GM23338 (cell line): ENCODE measurements around the gene ACSM6. TPM values are rescaled to one million over a fixed set of nuclear protein-coding genes. Genes with fewer than 3 reads are reported as not detected.

Experiments used
- ATAC-seq: fragments of 200-7000 bp; cut with Tn5 transposase; 3 replicates; pipeline ENCODE4 v1.9.1; 2020
- DNase-seq: peaks from one replicate; pipeline ENCODE4 v3.0.0-alpha.2; 2015; ENCODE audit warnings: low spot score
- H2AFZ ChIP-seq: fragments of 200-600 bp; sonication (generic); 2 replicates; pipeline ENCODE4 v1.8.0; 2016; ENCODE audit warnings: antibody characterized with exemption, mild to moderate bottlenecking, moderate library complexity
- H3F3A ChIP-seq: fragments of 200-600 bp; sonication (generic); replicated peaks from 2 replicates; pipeline ENCODE4 v1.8.0; 2017; ENCODE audit warnings: antibody characterized with exemption, mixed run types, low read depth
- H3K27ac ChIP-seq: fragments of 200-600 bp; sonication (generic); 2 replicates; pipeline ENCODE4 v1.6.1; 2016; ENCODE audit warnings: low read depth
- H3K27me3 ChIP-seq: fragments of 200-600 bp; sonication (generic); 2 replicates; pipeline ENCODE4 v1.8.0; 2016; ENCODE audit warnings: mild to moderate bottlenecking, mixed run types, moderate library complexity; ENCODE audit not compliant: insufficient read depth
- H3K36me3 ChIP-seq: fragments of 200-600 bp; sonication (generic); 2 replicates; pipeline ENCODE4 v1.8.0; 2016; ENCODE audit warnings: mild to moderate bottlenecking; ENCODE audit not compliant: insufficient read depth
- H3K4me1 ChIP-seq: fragments of 200-600 bp; sonication (generic); 2 replicates; pipeline ENCODE4 v1.8.0; 2016; ENCODE audit warnings: mild to moderate bottlenecking, moderate library complexity; ENCODE audit not compliant: insufficient read depth
- H3K4me2 ChIP-seq: fragments of 200-600 bp; sonication (generic); 2 replicates; pipeline ENCODE4 v1.7.1; 2017; ENCODE audit warnings: mixed run types
- H3K4me3 ChIP-seq: fragments of 200-600 bp; sonication (generic); 2 replicates; pipeline ENCODE4 v1.6.1; 2016; ENCODE audit warnings: mixed run types
- H3K79me2 ChIP-seq: fragments of 200-600 bp; sonication (generic); replicated peaks from 2 replicates; pipeline ENCODE4 v1.8.0; 2017; ENCODE audit warnings: mild to moderate bottlenecking; ENCODE audit not compliant: insufficient read depth
- H3K9me2 ChIP-seq: fragments of 200-600 bp; sonication (generic); 2 replicates; pipeline ENCODE4 v1.8.0; 2017; ENCODE audit not compliant: insufficient read depth
- H4K20me1 ChIP-seq: fragments of 200-600 bp; sonication (generic); replicated peaks from 2 replicates; pipeline ENCODE4 v1.8.0; 2017; ENCODE audit warnings: mild to moderate bottlenecking; ENCODE audit not compliant: insufficient read depth
- H3K27ac Mint-ChIP-seq: 2 replicates; pipeline ENCODE4 v1.8.0; 2020; ENCODE audit warnings: inconsistent platforms, mild to moderate bottlenecking, moderate library complexity, mixed read lengths
- H3K27me3 Mint-ChIP-seq: 3 replicates; pipeline ENCODE4 v1.8.0; 2022; ENCODE audit warnings: low read depth, mild to moderate bottlenecking, moderate library complexity, mixed read lengths, inconsistent platforms; ENCODE audit not compliant: insufficient read depth, poor library complexity
- H3K36me3 Mint-ChIP-seq: 3 replicates; pipeline ENCODE4 v1.8.0; 2021; ENCODE audit warnings: low read depth, mild to moderate bottlenecking, inconsistent platforms, moderate library complexity, mixed read lengths
- H3K4me1 Mint-ChIP-seq: 3 replicates; pipeline ENCODE4 v1.8.0; 2020; ENCODE audit warnings: mild to moderate bottlenecking, inconsistent platforms, mixed read lengths
- H3K4me3 Mint-ChIP-seq: 3 replicates; pipeline ENCODE4 v1.8.0; 2021; ENCODE audit warnings: moderate library complexity, mild to moderate bottlenecking, inconsistent platforms, mixed read lengths
- H3K9me3 Mint-ChIP-seq: 3 replicates; pipeline ENCODE4 v1.8.0; 2020; ENCODE audit warnings: moderate library complexity, mild to moderate bottlenecking, inconsistent platforms, mixed read lengths
- CREB1 ChIP-seq: fragments of 250-450 bp; sonication (Bioruptor Pico); IDR thresholded peaks from 2 replicates; pipeline ENCODE4 v1.5.0; 2020; ENCODE audit warnings: low read depth, mild to moderate bottlenecking, moderate library complexity
- EZH2 ChIP-seq: fragments of 200-600 bp; sonication (generic); IDR thresholded peaks from one replicate; pipeline ENCODE4 v1.8.0; 2017; ENCODE audit warnings: antibody characterized with exemption, mild to moderate bottlenecking, low read depth; ENCODE audit not compliant: unreplicated experiment
- EZH2phosphoT487 ChIP-seq: fragments of 200-600 bp; sonication (generic); IDR thresholded peaks from one replicate; pipeline ENCODE4 v1.8.1; 2018; ENCODE audit warnings: antibody characterized with exemption; ENCODE audit not compliant: unreplicated experiment
- NANOG ChIP-seq: IDR thresholded peaks from 2 replicates; pipeline ENCODE4 v1.6.1; 2016; ENCODE audit warnings: antibody characterized with exemption, borderline replicate concordance
- POLR2AphosphoS5 ChIP-seq: IDR thresholded peaks from 2 replicates; pipeline ENCODE4 v1.6.1; 2016; ENCODE audit warnings: antibody characterized with exemption, low read depth
- STAT1 ChIP-seq: IDR thresholded peaks from one replicate; pipeline ENCODE4 v1.6.1; 2016; ENCODE audit warnings: antibody characterized with exemption; ENCODE audit not compliant: unreplicated experiment
- ZNF114 ChIP-seq: fragments of 250-450 bp; sonication (Bioruptor Pico); IDR thresholded peaks from 2 replicates; pipeline ENCODE4 v1.5.0; 2020; ENCODE audit warnings: mild to moderate bottlenecking, moderate library complexity
- polyA plus RNA-seq: library from polyadenylated mRNA; unstranded; fragments of >200 nt; fragmentation: Nextera tagmentation; extraction: Ambion mirVana; gene quantifications from 2 replicates; pipeline ENCODE4 v1.2.1, GENCODE V29; 2016
- total RNA-seq: library from RNA; depleted of rRNA; stranded (reverse); fragments of >200 nt; shearing (Covaris generic); gene quantifications from 2 replicates; pipeline ENCODE4 v1.2.3, GENCODE V29; 2014
- TF ChIP-seq, protein P1 (sequence below): IDR thresholded peaks from one replicate; pipeline ENCODE4 v1.6.1; 2018; ENCODE audit warnings: antibody characterized with exemption; ENCODE audit not compliant: unreplicated experiment
- TF ChIP-seq, protein P2 (sequence below): IDR thresholded peaks from 2 replicates; pipeline ENCODE4 v1.6.1; 2016; ENCODE audit warnings: antibody characterized with exemption
- TF ChIP-seq, protein P3 (sequence below), 2 experiments: fragments of 200-600 bp in 1 of 2; sonication (generic) in 1 of 2; conservative IDR thresholded peaks; 2 replicates each; pipeline versions ENCODE4 v1.5.1 to v1.6.1; 2016 to 2017; ENCODE audit warnings: antibody characterized with exemption in 2 of 2, low read depth in 2 of 2, mild to moderate bottlenecking in 2 of 2, moderate library complexity in 1 of 2
- TF ChIP-seq, protein P4 (sequence below): fragments of 250-450 bp; sonication (Bioruptor Pico); IDR thresholded peaks from 2 replicates; pipeline ENCODE4 v1.5.0; 2020; ENCODE audit warnings: mild to moderate bottlenecking, moderate library complexity

Gene ACSM6
- total and polyA plus RNA-seq, 2 experiments from 2014 or later = 0.65 TPM; not detected in 1

DNA sequence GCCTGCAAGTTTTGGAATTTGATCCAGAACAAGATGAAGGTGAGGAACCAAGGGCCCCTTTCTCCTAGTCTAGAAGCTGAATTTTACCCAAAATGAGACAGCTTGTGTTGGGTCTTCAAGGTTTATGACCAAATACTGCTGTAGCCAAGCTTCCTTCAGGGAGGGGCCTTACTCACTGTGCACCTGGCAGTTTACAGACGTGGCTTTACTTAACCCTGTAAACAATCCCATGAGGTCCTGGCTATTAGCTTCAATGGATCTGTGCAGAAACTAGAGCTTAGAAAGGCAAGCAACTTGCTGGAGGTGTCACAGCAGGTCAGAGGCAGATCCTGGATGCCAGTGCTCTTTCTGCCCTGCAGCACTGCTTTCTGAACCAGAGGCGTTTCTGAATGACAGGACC lies 50.1 kb downstream of the ACSM6 start:
- Histone ChIP-seq H4K20me1 (no peaks in the 10 kb centered on the region), H2AFZ (no peak overlapping the region), H3K27ac (peak overlapping the region; percentile 54), H3K36me3 (peaks cover 34% of the 10 kb centered on the region), H3K4me1 (peaks cover 15% of the 10 kb centered on the region), H3K79me2 (peaks cover 23% of the 10 kb centered on the region), H3K27me3 (no peaks in the 10 kb centered on the region), H3F3A (0 out of 2 replicates have a peak, but pooled peaks cover 22% of the 10 kb centered on the region), H3K4me2 (no peak overlapping the region), H3K4me3 (no peak overlapping the region), H3K9me2 (no peaks in the 10 kb centered on the region)
- TF ChIP-seq, protein P1, sequence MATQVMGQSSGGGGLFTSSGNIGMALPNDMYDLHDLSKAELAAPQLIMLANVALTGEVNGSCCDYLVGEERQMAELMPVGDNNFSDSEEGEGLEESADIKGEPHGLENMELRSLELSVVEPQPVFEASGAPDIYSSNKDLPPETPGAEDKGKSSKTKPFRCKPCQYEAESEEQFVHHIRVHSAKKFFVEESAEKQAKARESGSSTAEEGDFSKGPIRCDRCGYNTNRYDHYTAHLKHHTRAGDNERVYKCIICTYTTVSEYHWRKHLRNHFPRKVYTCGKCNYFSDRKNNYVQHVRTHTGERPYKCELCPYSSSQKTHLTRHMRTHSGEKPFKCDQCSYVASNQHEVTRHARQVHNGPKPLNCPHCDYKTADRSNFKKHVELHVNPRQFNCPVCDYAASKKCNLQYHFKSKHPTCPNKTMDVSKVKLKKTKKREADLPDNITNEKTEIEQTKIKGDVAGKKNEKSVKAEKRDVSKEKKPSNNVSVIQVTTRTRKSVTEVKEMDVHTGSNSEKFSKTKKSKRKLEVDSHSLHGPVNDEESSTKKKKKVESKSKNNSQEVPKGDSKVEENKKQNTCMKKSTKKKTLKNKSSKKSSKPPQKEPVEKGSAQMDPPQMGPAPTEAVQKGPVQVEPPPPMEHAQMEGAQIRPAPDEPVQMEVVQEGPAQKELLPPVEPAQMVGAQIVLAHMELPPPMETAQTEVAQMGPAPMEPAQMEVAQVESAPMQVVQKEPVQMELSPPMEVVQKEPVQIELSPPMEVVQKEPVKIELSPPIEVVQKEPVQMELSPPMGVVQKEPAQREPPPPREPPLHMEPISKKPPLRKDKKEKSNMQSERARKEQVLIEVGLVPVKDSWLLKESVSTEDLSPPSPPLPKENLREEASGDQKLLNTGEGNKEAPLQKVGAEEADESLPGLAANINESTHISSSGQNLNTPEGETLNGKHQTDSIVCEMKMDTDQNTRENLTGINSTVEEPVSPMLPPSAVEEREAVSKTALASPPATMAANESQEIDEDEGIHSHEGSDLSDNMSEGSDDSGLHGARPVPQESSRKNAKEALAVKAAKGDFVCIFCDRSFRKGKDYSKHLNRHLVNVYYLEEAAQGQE = no peak
- no peak for TF ChIP-seq CREB1 (CRISPR knock-in tag)
- TF ChIP-seq, protein P2, sequence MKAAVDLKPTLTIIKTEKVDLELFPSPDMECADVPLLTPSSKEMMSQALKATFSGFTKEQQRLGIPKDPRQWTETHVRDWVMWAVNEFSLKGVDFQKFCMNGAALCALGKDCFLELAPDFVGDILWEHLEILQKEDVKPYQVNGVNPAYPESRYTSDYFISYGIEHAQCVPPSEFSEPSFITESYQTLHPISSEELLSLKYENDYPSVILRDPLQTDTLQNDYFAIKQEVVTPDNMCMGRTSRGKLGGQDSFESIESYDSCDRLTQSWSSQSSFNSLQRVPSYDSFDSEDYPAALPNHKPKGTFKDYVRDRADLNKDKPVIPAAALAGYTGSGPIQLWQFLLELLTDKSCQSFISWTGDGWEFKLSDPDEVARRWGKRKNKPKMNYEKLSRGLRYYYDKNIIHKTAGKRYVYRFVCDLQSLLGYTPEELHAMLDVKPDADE = no peak
- TF ChIP-seq EZH2phosphoT487 = no peak
- TF ChIP-seq NANOG = no peak
- TF ChIP-seq, protein P3, sequence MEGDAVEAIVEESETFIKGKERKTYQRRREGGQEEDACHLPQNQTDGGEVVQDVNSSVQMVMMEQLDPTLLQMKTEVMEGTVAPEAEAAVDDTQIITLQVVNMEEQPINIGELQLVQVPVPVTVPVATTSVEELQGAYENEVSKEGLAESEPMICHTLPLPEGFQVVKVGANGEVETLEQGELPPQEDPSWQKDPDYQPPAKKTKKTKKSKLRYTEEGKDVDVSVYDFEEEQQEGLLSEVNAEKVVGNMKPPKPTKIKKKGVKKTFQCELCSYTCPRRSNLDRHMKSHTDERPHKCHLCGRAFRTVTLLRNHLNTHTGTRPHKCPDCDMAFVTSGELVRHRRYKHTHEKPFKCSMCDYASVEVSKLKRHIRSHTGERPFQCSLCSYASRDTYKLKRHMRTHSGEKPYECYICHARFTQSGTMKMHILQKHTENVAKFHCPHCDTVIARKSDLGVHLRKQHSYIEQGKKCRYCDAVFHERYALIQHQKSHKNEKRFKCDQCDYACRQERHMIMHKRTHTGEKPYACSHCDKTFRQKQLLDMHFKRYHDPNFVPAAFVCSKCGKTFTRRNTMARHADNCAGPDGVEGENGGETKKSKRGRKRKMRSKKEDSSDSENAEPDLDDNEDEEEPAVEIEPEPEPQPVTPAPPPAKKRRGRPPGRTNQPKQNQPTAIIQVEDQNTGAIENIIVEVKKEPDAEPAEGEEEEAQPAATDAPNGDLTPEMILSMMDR (conservative IDR thresholded peaks at IDR 0.05; ENCODE audit: low read depth in 2 of 2) = no peak
- TF ChIP-seq, protein P4, sequence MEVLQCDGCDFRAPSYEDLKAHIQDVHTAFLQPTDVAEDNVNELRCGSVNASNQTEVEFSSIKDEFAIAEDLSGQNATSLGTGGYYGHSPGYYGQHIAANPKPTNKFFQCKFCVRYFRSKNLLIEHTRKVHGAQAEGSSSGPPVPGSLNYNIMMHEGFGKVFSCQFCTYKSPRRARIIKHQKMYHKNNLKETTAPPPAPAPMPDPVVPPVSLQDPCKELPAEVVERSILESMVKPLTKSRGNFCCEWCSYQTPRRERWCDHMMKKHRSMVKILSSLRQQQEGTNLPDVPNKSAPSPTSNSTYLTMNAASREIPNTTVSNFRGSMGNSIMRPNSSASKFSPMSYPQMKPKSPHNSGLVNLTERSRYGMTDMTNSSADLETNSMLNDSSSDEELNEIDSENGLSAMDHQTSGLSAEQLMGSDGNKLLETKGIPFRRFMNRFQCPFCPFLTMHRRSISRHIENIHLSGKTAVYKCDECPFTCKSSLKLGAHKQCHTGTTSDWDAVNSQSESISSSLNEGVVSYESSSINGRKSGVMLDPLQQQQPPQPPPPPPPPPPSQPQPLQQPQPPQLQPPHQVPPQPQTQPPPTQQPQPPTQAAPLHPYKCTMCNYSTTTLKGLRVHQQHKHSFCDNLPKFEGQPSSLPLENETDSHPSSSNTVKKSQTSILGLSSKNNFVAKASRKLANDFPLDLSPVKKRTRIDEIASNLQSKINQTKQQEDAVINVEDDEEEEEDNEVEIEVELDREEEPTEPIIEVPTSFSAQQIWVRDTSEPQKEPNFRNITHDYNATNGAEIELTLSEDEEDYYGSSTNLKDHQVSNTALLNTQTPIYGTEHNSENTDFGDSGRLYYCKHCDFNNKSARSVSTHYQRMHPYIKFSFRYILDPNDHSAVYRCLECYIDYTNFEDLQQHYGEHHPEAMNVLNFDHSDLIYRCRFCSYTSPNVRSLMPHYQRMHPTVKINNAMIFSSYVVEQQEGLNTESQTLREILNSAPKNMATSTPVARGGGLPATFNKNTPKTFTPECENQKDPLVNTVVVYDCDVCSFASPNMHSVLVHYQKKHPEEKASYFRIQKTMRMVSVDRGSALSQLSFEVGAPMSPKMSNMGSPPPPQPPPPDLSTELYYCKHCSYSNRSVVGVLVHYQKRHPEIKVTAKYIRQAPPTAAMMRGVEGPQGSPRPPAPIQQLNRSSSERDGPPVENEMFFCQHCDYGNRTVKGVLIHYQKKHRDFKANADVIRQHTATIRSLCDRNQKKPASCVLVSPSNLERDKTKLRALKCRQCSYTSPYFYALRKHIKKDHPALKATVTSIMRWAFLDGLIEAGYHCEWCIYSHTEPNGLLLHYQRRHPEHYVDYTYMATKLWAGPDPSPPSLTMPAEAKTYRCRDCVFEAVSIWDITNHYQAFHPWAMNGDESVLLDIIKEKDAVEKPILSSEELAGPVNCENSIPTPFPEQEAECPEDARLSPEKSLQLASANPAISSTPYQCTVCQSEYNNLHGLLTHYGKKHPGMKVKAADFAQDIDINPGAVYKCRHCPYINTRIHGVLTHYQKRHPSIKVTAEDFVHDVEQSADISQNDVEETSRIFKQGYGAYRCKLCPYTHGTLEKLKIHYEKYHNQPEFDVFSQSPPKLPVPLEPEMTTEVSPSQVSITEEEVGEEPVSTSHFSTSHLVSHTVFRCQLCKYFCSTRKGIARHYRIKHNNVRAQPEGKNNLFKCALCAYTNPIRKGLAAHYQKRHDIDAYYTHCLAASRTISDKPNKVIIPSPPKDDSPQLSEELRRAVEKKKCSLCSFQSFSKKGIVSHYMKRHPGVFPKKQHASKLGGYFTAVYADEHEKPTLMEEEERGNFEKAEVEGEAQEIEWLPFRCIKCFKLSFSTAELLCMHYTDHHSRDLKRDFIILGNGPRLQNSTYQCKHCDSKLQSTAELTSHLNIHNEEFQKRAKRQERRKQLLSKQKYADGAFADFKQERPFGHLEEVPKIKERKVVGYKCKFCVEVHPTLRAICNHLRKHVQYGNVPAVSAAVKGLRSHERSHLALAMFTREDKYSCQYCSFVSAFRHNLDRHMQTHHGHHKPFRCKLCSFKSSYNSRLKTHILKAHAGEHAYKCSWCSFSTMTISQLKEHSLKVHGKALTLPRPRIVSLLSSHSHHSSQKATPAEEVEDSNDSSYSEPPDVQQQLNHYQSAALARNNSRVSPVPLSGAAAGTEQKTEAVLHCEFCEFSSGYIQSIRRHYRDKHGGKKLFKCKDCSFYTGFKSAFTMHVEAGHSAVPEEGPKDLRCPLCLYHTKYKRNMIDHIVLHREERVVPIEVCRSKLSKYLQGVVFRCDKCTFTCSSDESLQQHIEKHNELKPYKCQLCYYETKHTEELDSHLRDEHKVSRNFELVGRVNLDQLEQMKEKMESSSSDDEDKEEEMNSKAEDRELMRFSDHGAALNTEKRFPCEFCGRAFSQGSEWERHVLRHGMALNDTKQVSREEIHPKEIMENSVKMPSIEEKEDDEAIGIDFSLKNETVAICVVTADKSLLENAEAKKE (CRISPR knock-in tag) = no peak
- TF ChIP-seq EZH2 = no peak
- no peak for TF ChIP-seq STAT1
- TF ChIP-seq ZNF114 (CRISPR knock-in tag) = no peak
- TF ChIP-seq POLR2AphosphoS5 = no peak
- H3K27me3 Mint-ChIP-seq = peaks cover 11% of the 10 kb centered on the region
- peaks cover 10% of the 10 kb centered on the region for H3K9me3 Mint-ChIP-seq
- DNase-seq = no peak
- peaks cover 22% of the 10 kb centered on the region for H3K4me1 Mint-ChIP-seq
- no peak overlapping the region for H3K4me3 Mint-ChIP-seq
- ATAC-seq = no peak
- H3K36me3 Mint-ChIP-seq = peaks cover 53% of the 10 kb centered on the region
- no peak overlapping the region for H3K27ac Mint-ChIP-seq
